GM18870 (cell line): ENCODE results near the gene MEP1A.
"Not testable (repeated sequence)": the region's sequence is repeated elsewhere in the genome, so short reads cannot be mapped to it uniquely, and the experiment has no call there.

Experiments used
- ATAC-seq: cut with Tn5 transposase; IDR thresholded peaks from one replicate; pipeline ENCODE4 v1.9.1; 2021; ENCODE audit warnings: moderate library complexity; ENCODE audit not compliant: unreplicated experiment

MEP1A gene

GRCh38 chr6:46774736-46775135 lies 18.5 kb upstream of the MEP1A start:
- not testable (repeated sequence) for ATAC-seq

GRCh38 chr6:46776070-46776712 lies 17.0 kb upstream of the MEP1A start:
- no peak for ATAC-seq

GRCh38 chr6:46777476-46778346 lies 15.5 kb upstream of the MEP1A start:
- ATAC-seq = no peak

- no peak for ATAC-seq
These were observed 11.5 kb upstream of the MEP1A start for GRCh38 chr6:46781478-46782378.

GRCh38 chr6:46784535-46784934 lies 8.7 kb upstream of the MEP1A start:
- ATAC-seq = no peak

GRCh38 chr6:46787871-46788540 lies 5.2 kb upstream of the MEP1A start:
- ATAC-seq = no peak

- ATAC-seq = no peak
These were observed 4.4 kb upstream of the MEP1A start for GRCh38 chr6:46788791-46789190.

- ATAC-seq = no peak
These were observed 3.5 kb upstream of the MEP1A start for GRCh38 chr6:46789434-46790354.

GRCh38 chr6:46790355-46790874 lies 2.8 kb upstream of the MEP1A start:
- ATAC-seq = no peak

- no peak for ATAC-seq
These were observed 554 bp upstream of the MEP1A start for GRCh38 chr6:46792635-46793034.

GRCh38 chr6:46794068-46794467 lies 879 bp downstream of the MEP1A start:
- no peak for ATAC-seq

GRCh38 chr6:46795816-46796215 lies 2.6 kb downstream of the MEP1A start:
- no peak for ATAC-seq

GRCh38 chr6:46796848-46797580 lies 3.8 kb downstream of the MEP1A start:
- no peak for ATAC-seq

- ATAC-seq = no peak
These were observed 6.5 kb downstream of the MEP1A start for GRCh38 chr6:46799657-46800056.

GRCh38 chr6:46808806-46809205 lies 15.6 kb downstream of the MEP1A start:
- ATAC-seq = no peak

- ATAC-seq = no peak
These were observed 21.9 kb downstream of the MEP1A start for GRCh38 chr6:46815130-46815529.

- ATAC-seq = no peak
These were observed 23.4 kb downstream of the MEP1A start for GRCh38 chr6:46816626-46817025.

- no peak for ATAC-seq
These were observed 26.4 kb downstream of the MEP1A start for GRCh38 chr6:46819561-46819960.

- no peak for ATAC-seq
These were observed 28.3 kb downstream of the MEP1A start for GRCh38 chr6:46821458-46821881.
